ENCODE data around the gene RASA3.

The RASA3 gene

DNA sequence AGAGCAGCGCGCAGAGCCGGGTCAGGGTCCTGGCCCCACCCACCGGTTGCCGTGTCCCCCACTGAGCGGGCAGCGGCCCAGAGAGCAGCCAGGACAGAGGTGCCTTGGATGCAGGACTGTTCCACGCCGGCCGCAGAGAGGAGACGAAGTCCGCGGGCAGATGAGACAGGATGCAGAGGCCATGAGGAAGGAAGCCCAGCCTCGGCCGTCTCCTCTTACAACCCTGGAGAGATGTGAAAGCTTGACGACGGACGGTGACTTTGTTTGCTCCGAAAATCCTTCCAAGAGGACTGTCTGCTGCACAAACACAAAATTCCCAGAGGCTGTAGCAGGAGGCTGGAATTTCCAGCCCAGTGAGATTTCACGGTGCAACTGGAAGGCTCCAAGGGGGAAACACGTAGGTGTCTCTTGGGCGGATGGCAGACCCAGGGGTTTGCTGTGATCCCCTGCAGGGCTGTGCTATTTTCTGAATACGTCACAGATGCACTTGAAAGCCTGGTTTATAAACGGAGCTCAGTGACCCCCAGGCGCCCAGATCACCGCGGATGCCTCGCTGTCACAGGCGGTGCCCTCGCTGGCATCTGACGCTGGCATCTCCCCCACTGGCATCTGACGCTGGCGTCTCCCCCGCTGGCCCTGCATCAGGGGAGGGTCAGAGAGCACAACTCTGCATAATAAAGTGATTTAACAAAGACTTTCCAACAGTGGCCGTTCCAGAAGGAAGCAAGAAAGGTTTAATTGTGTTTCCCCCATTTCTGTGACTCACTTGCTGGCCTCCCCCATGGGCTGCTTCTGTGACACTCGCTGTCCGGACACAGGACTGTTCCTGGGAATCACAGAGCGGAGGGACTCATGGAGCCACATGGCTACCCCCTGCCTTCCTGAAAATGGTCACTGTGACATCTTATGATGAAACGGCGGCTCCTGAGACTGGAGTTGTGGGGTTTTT is 96.6 kb downstream of the RASA3 start:
- no peak for DNase-seq (ENCODE audit: low read depth in 2 of 2)

DNA sequence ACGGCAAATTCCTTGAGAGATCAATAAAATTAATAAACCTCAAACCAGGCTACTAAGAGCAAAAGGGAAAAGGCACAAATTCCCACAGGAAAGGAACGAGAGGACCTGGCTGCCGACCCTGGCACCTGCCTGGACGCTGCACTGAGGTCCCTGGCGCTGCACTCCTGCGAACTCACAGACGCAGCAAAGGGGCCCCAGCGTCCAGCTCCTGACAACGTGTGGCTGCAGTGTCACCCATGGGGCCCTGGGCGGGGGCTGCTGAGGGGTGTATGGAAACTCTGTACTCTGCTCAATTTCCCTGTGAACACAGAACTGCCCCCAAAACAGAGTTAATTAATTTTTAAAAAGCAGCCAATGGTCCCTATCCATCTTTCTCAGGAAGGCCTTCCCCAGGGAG is 97.2 kb downstream of the RASA3 start:
- DNase-seq (ENCODE audit: low read depth in 2 of 2): no peak

DNA sequence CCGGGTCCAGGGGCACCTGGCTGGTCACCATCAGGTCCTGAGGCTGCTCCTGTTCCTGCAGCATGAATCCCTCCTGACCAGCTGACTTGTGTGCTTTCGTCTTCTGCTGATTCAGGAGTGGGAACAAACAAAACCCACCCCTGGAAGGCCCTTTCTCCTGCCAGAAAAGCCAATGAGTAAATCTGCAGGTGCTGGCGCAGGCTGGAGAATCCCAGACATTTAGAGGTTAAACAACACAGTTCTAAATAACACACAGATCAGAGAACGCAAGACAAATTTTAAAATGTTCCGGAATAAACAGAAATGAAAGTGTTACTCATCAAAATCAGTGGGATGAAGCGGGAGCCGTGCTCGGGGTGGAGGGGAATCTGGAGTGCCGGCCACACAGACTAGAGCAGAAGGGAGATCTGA is 97.9 kb downstream of the RASA3 start:
- DNase-seq (ENCODE audit: low read depth in 2 of 2): no peak

DNA sequence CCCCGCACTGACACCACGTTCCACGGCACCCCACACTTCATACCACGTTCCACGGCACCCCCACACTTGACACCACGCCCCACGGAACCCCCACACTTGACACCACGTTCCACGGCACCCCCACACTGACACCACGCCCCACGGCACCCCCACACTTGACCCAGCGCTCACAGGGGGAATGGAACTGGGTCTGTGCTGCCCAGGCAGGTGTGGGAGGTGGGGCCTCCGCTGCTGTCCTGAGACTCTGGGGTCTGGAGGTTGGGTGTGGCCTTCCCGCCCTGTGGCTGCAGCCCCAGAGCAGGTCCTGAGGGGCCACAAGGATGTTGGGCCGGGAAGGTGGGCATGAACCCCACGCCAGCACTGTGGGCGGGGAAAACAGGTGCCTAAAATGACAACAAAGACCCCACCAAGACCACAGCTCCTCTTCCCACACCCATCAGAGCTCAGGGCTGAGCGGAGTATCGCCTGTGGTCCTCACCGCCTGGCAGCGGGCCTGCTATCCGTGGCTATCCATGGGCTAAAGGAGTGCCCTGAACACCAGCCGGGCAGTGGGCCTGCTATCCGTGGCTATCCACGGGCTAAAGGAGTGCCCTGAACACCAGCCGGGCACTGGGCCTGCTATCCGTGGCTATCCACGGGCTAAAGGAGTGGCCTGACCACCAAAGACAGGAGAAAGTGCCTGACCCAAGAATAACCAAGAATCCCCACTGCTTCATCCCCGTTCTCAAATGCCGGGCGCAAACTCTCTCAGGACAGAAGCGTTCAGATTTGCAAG is 98.7 kb downstream of the RASA3 start:
- no peak for DNase-seq (ENCODE audit: low read depth in 2 of 2)

DNA sequence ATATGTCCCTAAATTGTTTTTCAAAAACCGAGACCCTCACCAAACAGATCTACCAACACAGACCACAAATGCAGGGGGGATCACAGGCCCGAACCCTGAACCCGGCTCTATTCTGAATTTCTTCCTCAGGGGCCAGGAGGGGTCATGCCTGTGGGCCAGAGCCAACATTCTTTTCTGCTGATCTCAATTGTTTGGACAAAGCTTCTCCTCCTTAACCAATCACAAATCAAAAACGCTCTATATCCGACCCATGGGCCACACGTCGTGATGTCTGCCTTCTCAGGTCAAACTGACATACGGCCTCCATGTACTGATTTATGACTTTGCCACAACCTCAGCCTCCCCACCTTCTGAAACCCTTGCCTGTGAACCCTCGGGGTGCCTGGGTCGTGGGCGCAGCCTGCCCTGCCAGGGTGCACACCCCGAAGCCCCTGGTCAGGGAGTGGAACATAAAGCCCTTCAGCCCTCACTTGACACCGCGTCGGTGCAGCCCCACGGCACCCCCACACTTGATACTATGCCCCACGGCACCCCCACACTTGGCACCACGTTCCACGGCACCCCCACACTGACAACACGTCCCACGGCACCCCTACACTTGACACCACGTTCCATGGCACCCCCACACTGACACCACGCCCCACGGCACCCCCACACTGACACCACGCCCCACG is 100.2 kb downstream of the RASA3 start:
- DNase-seq (ENCODE audit: low read depth in 2 of 2): no peak

DNA sequence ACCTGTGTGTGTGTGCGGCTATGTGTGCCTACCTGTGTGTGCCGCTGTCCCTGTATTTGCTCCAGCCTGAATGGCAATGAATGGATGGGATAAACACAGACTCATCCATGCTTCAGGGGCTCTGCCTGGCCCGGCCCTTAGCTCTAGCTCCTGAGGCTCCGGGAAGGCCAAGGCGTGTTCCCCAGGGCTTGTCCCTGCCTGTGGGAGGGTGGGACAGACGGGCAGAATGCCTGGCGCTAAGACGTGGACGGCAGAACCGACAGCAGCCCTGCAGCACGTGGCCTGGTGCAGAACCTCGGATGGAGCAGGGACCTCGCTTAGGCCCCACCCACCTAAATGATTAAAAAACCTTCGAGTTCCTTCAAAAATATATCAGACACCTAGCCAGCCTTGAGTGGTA is 100.8 kb downstream of the RASA3 start:
- DNase-seq (ENCODE audit: low read depth in 2 of 2): no peak

DNA sequence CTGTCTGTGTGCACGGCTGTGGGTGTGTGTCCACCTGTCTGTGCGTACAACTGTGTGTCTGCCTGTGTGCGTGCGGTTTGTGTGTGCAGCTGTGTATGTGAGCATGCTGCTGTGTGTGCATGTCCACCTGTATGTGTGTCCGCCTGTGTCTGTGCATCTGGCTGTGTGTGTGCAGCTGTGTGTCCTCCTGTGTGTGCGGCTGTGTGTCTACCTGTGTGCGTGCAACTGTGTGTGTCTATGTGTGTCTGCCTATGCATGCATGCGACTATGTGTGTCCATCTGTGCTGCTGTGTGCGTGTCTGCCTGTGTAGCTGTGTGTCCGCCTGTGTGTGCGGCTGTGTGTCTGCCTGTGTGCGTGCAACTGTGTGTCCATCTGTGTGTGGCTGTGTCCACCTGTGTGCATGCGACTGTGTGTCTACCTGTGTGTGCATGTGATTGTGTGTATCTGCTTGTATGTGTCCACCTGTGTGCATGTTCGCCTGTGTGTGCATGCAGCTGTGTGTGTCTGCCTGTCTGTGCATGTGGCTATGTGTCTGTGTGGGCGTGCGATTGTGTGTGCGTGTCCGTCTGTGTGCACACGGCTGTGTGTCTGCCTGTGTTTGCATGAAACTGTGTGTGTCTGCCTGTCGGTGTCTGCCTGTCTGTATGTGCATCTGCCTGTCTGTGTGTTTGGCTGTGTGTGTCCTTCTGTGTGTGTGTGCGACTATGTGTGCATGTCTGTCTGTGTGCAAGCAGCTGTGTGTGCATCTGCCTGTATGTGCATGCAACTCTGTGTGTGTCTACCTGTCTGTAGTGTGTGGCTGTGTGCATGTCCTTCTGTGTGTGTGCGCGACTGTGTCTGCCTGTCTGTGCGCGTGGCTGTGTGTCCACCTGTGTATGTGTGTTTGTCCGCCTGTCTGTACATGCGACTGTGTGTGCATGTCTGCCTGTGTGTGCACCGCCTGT is 101.5 kb downstream of the RASA3 start:
- DNase-seq (ENCODE audit: low read depth in 2 of 2): no peak

DNA sequence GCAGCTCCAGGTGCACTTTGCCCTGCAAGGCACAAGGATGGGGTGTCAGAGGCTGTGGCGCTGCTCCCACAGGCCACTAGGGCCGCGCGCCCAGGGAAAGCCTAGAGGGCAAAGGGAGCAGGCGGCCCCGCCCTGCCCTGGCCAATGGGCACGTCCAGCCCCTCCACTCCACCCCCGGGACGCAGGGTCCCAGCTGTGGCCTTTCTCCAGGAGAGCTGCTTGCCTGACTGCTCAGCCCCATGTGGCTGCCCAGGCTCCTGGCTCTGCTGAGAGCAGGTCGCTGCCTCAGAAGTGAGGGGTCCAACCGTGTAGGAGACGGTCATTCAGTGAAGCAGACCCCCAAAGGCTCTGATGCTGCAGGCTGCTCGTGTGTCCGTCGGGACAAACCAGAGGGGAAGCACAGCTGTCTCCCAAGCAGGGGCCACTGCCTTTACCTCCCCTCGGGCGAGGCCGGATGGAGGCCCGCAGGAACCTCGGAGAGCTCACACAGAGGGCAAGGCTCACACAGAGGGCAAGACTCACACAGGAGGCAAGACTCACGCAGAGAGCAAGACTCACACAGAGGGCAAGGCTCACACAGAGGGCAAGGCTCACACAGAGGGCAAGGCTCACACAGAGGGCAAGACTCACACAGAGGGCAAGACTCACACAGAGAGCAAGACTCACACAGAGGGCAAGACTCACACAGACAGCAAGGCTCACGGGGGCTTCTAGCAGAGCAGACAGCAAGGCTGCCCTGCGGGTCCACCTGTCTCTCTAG is 102.4 kb downstream of the RASA3 start:
- DNase-seq (ENCODE audit: low read depth in 2 of 2): no peak

DNA sequence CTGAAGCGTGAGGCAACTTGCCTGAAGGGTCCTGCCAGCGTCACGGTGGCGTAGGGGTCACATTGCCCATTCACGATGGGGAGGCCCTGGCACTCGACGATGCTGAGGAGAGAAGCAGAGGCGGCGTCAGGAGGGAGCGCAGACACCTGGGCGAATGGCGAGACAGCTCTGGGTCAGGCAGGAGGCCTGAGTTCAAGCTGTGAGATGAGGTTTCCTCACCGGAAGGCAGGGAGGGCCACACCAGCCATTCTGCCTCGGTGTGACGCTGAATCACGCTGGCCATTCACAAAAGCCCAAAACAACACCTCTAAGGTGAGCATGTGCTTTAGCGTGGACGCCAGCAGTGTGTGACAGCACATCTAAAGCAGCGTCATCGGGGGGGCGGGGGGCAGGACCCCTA is 104.6 kb downstream of the RASA3 start:
- no peak for DNase-seq (ENCODE audit: low read depth in 2 of 2)

DNA sequence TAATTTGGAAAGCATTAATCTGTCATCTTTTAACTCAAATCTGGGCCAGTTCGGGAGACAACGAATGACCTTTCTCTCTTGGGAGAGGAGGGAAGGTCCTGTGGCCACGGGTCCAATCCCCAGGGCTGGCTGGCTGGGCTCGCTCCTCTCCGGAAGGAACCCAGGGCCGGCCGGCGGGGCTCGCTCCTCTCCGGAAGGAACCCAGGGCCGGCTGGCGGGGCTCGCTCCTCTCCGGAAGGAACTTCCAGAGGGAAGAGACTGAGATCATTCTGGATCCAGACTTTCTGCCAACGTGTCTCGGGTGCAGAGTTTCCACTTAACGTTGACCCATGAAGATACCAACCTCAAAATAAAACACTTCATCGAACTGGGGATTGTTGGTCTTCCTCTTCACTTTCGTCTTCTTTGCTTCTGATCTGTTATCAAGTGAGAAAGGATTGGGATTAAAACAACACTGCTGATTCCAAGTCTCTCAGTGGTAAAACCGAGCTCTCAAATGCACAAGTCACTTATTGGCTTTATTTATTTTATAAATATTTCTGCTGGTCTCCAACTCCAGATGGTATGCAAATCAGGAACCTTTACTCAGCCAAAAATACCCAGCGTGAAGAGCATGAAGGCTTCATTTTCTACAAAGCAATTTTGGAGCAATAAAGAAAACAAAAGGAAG is 105.2 kb downstream of the RASA3 start:
- DNase-seq (ENCODE audit: low read depth in 2 of 2): no peak

DNA sequence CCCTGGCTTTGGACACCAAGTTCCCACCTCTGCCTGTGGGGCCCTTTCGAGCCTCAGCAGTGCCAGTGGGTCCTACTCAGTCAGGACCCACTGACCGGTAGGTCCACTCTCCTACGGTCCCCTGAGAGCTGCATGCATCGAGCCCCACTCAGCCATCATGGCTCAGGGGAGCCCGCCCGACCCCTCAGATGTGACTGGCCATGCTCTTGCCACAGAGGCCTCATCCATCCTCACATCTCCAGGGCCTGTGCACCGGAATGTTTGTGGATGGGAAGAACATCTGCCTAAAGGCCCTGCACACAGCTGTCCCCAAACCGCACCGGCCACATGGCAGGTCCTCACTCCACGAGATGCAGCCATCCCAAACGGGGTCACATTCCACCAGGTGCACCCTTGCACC is 105.9 kb downstream of the RASA3 start:
- no peak for DNase-seq (ENCODE audit: low read depth in 2 of 2)

DNA sequence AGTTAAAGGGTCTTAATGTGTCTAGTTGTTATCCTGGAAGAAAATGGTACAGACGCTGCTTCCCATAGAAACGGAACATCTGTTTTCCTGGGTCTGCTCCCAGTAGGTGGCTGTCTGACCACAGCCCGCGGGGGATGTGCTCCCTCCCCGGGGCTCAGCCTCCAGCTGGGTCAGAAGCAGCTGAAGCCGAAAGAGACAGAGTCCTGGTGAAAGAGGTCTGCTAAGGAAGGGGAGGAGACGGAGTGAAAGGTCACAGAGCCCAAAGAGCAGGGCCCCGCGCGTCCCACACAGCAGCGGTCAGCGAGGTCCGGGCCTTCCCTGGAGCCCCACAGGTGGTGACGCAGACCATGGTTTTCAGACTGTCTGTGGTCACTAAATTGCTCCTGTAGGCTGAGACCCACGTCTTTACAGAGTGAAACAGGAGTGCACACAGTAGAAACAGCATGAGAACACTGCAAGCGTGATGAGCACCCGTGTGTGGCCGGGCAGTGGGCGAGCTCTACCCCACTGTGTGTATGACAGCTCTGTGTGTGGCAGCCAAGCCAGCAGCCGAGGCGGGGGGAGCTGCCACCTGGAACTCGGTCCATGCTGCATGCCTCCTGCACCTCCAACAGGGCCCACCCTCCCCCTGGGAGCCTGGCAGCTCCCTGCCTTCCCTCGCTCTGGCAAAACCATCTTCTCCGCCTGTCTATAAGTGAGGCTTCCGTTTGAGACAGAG is 106.5 kb downstream of the RASA3 start:
- no peak for DNase-seq (ENCODE audit: low read depth in 2 of 2)

DNA sequence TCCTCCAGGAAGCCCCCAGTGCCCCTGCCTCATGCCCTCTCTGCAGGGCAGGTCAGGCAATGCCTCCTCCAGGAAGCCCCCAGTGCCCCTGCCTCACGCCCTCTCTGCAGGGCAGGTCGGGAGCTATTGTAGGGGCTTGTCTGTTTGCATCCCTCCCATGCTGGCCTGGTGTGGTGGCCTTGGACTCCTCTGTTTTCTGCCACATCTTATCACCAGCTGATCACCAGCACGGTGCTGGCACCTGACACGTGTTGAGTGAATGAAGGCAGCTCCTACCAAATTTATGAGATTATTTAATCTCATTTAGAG is 107.1 kb downstream of the RASA3 start:
- DNase-seq (ENCODE audit: low read depth in 2 of 2): no peak

DNA sequence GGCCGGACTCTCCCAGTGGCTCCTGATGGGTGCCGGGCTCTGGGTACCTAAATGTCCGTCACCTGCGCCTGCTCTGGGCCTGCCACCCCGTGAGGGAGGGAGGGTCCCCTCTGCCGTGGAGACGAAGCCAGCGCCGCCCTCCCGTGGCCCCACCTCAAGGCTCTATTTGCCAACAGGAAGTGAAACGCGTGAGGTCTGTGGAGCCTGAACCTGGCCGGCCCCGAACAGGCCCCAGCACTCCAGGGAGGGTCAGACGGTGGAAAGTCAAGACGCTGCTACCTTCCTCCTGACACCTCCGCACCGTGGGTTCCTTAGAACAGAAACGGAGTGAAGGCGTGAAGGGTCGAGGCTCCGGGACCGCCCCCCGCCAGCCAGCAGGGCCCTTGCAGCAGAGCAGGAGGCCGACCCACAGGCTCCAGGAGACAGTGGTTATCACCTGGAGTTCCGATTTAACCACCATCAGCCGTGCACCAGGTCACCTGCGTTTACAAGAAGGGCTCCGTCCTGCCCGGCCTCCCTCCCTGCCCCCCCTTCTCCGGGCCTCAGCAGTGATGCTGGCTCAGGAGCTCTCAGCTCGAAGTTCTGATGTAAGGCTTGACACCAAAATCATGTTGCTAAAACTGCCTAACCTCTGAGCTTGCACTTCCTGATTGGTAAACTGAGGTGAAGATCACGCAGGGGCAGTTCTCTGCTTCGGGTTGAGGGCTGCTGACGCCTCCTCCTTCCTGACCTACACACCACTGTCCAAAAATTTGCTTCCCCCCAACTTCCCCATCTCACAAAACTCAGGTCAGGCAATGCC is 107.6 kb downstream of the RASA3 start:
- no peak for DNase-seq (ENCODE audit: low read depth in 2 of 2)

DNA sequence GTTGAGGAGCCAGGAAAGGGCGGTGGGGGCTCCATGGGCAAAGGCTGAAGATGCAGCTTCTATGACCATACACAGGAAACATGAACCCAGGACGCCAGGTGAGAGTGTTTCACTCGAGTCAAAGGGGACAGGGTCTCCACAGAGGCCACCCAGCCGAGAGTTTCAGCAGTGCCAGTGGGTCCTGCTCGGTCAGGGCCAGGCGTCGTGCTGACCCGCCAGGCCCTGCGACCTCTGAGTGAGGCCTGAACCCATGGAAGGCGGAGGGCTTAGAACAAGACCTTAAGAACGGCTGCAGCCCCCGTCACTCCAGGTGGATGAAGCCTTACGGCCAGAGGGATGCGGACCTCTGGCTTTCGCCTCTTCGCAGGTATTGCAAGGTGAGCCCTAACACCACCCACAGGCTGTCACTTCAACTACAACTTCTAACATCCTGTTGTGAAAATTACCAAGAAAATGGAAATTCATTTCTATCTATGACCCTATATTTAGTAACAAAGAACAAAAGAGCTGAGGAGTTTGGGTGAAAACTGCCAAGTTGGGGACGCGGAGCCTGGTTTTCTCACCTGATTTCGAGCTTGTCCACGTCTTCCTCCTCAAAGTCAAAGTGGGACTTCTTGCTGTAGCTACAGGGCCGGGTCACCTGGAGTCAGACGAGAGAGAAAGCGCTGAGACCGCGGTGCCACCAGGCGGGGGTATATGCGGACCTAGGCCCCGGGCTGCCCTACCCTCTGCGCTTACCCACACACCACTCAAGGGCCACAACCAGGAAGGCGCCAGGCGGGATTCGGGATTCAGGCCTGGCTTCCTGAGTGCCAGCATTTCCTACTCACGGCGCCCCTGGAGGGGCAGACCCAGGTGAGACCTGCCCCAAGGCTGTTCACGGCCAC is 108.5 kb downstream of the RASA3 start:
- DNase-seq (ENCODE audit: low read depth in 2 of 2): no peak

DNA sequence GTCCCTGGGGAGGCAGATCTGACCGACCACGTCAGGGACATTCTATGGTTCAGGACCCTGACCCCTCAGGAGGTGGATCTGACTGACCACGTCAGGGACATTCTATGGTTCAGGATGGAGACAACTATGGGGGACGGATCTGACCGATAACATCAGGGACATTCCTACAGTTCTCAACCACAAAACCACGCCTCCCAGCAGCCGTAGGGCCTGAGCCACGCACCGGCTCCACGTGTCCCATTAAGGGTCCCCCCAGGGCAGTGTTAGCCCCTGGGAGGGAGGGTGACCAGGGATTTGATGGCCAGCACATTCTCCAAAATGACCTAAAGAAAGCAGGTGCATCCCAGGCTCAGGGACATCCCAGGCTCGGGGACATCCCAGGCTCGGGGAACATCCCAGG is 109.5 kb downstream of the RASA3 start:
- DNase-seq (ENCODE audit: low read depth in 2 of 2): no peak

DNA sequence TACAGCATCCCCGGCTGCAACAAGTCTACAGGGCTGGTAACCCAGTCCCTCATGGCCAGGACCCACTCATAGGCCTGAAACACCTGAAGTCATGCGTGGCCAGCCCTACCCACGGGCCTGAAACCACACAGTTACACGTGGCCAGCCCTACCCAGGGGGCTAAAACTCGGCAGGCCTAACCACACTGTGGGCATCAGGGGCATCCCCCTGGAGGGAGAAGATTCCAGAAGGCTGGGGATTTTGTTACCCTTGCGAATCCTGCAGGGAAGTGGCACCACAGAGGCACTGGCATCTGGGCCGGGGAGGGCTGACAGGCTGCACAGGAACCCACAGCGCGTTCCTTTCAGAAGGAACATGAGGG is 110.1 kb downstream of the RASA3 start:
- no peak for DNase-seq (ENCODE audit: low read depth in 2 of 2)
